Neutrophil (primary cell): ENCODE measurements around the gene CEL.

Experiments used
- H3K27ac ChIP-seq: fragments of 200-600 bp; sonication (generic); 2 replicates; pipeline ENCODE4 v1.5.1; 2016; ENCODE audit warnings: mild to moderate bottlenecking, moderate library complexity
- H3K27me3 ChIP-seq: fragments of 200-600 bp; sonication (generic); 2 replicates; pipeline ENCODE4 v1.6.0; 2016; ENCODE audit warnings: mild to moderate bottlenecking
- H3K36me3 ChIP-seq: fragments of 200-600 bp; sonication (generic); 2 replicates; pipeline ENCODE4 v1.5.1; 2017
- H3K4me1 ChIP-seq, 2 experiments: fragments of 200-600 bp in 1 of 2; sonication (generic) in 1 of 2; 1 replicate in 1 of 2; 2 replicates in 1 of 2; pipeline versions ENCODE4 v1.5.1 to v1.6.1; 2013 to 2016; ENCODE audit warnings: low read depth in 1 of 2, low read length in 1 of 2, mild to moderate bottlenecking in 1 of 2, moderate library complexity in 1 of 2; ENCODE audit not compliant: control insufficient read depth in 1 of 2, insufficient read depth in 1 of 2
- H3K4me3 ChIP-seq, 2 experiments: fragments of 200-600 bp in 1 of 2; sonication (generic) in 1 of 2; 1 replicate in 1 of 2; 2 replicates in 1 of 2; pipeline ENCODE4 v1.5.1; 2013 to 2016; ENCODE audit warnings: low read depth in 1 of 2, low read length in 1 of 2, mild to moderate bottlenecking in 1 of 2, moderate library complexity in 1 of 2
- H3K9me3 ChIP-seq: fragments of 200-600 bp; sonication (generic); 2 replicates; pipeline ENCODE4 v1.5.1; 2016
- TF ChIP-seq, protein P1 (sequence below): fragments of 200-600 bp; sonication (generic); IDR thresholded peaks from 2 replicates; pipeline ENCODE4 v1.5.1; 2016; ENCODE audit warnings: antibody characterized with exemption

The CEL gene

DNA sequence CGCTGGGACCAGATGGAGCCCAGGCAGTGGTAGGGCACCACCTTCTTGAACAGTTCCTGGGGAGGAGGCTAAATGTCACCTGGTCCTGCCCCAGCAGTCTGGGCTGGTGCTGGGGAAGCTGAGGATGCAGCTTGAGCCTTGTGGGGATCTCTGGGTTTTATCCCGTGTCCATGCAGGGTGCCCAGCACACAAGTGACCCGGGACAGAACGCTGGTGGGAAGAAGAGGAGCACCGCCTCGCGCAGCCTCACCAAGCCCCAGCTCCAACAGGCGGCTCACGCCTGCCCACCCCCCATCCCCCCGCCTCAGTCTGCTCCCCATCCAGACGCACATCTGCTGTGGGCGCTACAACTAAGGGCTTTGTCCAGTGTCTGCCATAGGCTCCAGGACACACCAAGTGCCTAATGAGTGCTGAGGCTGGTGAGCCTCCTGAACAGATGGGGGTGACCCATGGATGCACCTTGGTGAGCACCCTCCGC is 45.5 kb downstream of the CEL start:
- H3K27ac ChIP-seq, result no peak overlapping the region
- H3K27me3 ChIP-seq, result peaks cover 23% of the 10 kb centered on the region

DNA sequence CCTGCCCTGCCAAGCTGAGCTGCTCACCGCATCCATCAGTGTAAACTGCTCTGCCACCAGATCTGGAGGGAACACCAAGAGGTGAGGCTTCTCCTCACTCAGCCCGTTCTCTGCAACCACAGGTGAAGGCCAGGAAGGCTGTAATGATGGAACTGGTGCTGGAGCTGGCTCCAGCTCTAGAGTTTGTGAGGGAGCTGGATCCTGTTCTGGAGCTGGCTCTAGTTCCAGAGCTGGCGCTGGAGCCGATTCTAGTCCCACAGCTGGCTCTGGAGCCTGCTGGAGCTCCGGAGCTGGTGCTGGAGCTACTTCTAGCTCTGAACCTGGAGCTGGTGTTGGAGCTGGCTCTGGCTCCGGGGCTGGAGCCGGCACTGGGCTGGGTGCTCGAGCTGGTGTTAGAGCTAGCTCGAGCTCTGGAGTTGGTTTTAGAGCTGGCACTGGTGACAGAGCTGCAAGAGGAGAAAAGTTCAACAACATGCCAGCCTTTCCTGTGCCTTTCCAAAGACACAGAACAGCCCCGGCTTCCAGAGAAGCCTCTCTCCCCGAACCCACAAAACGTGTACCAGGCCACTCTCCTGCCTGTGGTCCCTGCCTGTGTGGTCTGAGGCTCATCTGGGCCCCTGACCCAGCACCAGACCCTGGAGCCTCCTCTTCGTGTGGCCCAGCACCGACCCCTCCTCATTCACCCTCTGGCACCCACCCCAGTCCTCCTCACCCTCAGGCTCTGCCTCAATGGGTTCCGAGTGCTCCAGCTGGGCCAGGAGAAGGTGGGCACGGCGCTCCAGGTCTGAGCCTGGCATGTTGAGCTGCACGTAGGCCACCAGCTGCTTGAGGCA is 46.4 kb downstream of the CEL start:
- Histone ChIP-seq H3K27ac (no peak overlapping the region), H3K9me3 (no peaks in the 10 kb centered on the region), H3K4me3 (no peak overlapping the region), H3K36me3 (no peaks in the 10 kb centered on the region), H3K27me3 (peaks cover 26% of the 10 kb centered on the region), H3K4me1 (peaks cover 17 to 20% of the 10 kb centered on the region in 2 experiments)
- TF ChIP-seq, protein P1, sequence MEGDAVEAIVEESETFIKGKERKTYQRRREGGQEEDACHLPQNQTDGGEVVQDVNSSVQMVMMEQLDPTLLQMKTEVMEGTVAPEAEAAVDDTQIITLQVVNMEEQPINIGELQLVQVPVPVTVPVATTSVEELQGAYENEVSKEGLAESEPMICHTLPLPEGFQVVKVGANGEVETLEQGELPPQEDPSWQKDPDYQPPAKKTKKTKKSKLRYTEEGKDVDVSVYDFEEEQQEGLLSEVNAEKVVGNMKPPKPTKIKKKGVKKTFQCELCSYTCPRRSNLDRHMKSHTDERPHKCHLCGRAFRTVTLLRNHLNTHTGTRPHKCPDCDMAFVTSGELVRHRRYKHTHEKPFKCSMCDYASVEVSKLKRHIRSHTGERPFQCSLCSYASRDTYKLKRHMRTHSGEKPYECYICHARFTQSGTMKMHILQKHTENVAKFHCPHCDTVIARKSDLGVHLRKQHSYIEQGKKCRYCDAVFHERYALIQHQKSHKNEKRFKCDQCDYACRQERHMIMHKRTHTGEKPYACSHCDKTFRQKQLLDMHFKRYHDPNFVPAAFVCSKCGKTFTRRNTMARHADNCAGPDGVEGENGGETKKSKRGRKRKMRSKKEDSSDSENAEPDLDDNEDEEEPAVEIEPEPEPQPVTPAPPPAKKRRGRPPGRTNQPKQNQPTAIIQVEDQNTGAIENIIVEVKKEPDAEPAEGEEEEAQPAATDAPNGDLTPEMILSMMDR, result no peak

More for the DNA sequence above, 45.5 kb downstream of the CEL start:
- Histone ChIP-seq H3K9me3 (no peaks in the 10 kb centered on the region), H3K4me3 (no peak overlapping the region), H3K4me1 (peaks cover 8 to 11% of the 10 kb centered on the region in 2 experiments), H3K36me3 (no peaks in the 10 kb centered on the region)
- TF ChIP-seq, protein P1, result no peak

DNA sequence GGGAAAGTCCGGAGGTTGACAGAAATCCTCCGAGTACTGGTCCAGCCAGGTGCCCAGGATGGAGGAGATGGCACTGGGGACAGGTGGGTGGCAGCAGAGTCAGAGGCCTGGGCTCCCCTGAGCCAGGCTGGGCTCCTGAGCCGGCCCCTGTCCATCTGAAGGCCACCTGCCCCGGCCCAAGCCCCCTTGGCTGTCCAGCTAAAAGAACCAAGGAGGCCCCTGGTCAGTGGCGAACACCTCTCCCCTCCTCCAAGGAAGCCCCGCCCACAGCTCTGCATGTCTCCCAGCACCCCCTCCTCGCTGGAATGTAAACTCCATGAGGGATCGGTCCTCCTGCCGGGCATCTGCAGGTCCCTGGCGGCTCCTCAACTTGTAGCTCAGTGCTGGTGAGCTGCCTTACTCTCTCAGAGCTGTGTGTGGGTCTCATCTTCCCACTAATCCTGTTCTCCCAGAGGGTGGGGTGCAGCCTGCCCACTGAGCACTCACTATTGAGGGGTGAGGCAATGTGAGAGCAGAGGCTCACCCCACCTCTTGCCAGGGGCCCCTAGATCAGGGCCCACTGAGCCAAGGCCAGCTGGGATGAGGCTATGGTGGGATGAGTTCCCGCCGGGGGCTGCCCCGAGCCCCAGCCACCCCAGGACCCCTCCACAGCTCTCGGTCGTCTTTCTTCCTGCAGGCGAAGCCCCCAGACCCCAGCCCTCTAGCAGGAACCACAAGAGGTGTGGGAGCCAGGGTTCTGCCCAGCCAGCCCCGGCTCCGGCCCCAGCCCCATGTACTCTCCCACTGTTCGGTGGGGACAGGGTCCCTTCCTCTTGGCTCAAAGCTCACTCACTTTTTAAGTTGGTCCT is 47.2 kb downstream of the CEL start:
- H3K36me3 ChIP-seq, result no peaks in the 10 kb centered on the region
- peaks cover 35% of the 10 kb centered on the region for H3K27me3 ChIP-seq
- H3K4me1 ChIP-seq, result peaks cover 25 to 28% of the 10 kb centered on the region in 2 experiments
- TF ChIP-seq, protein P1, result no peak
- no peak overlapping the region for H3K27ac ChIP-seq
- H3K4me3 ChIP-seq, result no peak overlapping the region
- H3K9me3 ChIP-seq, result no peaks in the 10 kb centered on the region

DNA sequence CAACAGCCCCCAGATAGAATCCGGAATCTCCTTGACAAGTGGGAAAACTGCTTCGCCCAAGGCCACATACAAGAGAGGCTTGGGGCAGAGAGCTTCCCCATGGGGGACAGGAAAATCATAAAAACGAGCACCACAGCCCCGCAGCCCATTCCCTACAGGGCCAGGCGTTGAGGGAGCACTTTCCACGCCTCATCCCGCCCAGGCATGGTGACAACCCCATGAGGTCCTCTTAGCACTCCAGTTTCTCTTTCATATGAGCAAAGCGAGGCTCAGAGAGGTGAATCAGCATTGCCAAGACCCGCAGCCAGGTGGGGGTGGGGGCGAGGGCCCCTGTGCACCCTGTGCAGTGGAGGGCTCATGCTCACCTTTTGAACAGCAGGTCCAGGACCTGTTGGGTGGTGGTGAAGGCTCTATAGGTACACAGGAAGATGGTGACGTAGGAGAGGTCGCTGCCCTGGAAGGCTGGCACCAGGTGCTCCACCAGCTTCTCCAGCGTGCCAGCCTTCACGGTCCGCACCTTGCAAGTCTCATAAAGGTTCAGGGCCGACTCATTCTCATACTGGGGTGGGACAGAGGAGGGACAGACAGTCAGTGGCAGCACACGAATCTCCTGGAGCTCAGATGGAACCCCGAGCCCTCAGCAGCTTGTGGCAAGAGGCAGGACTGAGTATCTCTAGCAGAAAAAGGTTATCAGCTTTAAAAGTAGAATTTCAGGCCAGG is 48.3 kb downstream of the CEL start:
- H3K4me3 ChIP-seq, result no peak overlapping the region
- H3K36me3 ChIP-seq, result no peaks in the 10 kb centered on the region
- no peaks in the 10 kb centered on the region for H3K9me3 ChIP-seq
- TF ChIP-seq, protein P1, result no peak
- peaks cover 45% of the 10 kb centered on the region for H3K27me3 ChIP-seq
- peaks cover 30% of the 10 kb centered on the region in 2 experiments for H3K4me1 ChIP-seq
- H3K27ac ChIP-seq, result no peak overlapping the region
